ENCODE measurements around the gene ZNF281.

DNA sequence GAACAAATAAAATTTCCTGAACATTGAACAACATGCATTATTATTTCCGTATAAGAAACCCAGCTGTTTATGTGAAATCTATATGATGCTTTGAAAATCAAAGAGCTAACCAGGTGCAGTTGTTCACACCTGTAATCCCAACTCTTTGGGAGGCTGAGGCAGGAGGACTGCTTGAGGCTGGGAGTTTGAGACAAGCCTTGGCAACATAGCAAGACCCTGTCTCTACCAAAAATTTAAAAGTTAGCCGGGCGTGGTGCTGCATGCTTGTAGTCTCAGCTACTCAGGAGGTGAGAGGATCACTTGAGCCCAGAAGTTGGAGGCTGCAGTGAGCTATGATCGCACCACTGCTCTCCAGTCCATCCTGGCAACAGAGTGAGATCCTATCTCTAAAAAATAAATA lies 4.8 kb upstream of the ZNF281 start:
- TF ChIP-seq, protein P1, sequence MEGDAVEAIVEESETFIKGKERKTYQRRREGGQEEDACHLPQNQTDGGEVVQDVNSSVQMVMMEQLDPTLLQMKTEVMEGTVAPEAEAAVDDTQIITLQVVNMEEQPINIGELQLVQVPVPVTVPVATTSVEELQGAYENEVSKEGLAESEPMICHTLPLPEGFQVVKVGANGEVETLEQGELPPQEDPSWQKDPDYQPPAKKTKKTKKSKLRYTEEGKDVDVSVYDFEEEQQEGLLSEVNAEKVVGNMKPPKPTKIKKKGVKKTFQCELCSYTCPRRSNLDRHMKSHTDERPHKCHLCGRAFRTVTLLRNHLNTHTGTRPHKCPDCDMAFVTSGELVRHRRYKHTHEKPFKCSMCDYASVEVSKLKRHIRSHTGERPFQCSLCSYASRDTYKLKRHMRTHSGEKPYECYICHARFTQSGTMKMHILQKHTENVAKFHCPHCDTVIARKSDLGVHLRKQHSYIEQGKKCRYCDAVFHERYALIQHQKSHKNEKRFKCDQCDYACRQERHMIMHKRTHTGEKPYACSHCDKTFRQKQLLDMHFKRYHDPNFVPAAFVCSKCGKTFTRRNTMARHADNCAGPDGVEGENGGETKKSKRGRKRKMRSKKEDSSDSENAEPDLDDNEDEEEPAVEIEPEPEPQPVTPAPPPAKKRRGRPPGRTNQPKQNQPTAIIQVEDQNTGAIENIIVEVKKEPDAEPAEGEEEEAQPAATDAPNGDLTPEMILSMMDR (IDR thresholded peaks at IDR 0.05) = no peak
- no peak for TF ChIP-seq POLR2A (IDR thresholded peaks at IDR 0.05)
